Ectodermal cell (in vitro differentiated cells): Measurements from ENCODE around the gene TMEM178B.

Source experiments
- H3K27ac ChIP-seq: 2 replicates; pipeline ENCODE4 v1.7.0; 2013; ENCODE audit warnings: mild to moderate bottlenecking, low read depth, low read length; ENCODE audit not compliant: insufficient read depth, poor library complexity, severe bottlenecking
- H3K27me3 ChIP-seq: 2 replicates; pipeline ENCODE4 v1.7.0; 2013; ENCODE audit warnings: mild to moderate bottlenecking, low read length; ENCODE audit not compliant: insufficient read depth, control insufficient read depth, poor library complexity, severe bottlenecking
- H3K36me3 ChIP-seq: one replicate; pipeline ENCODE4 v1.7.0; 2013; ENCODE audit warnings: low read length; ENCODE audit not compliant: control insufficient read depth, insufficient read depth
- H3K4me1 ChIP-seq: one replicate; pipeline ENCODE4 v1.7.0; 2013; ENCODE audit warnings: low read length; ENCODE audit not compliant: control insufficient read depth, insufficient read depth
- H3K4me3 ChIP-seq: 2 replicates; pipeline ENCODE4 v1.7.0; 2013; ENCODE audit warnings: low read depth, low read length, control low read depth; ENCODE audit not compliant: insufficient read depth
- H3K9me3 ChIP-seq: 2 replicates; pipeline ENCODE4 v1.7.0; 2013; ENCODE audit warnings: mild to moderate bottlenecking, low read length, moderate library complexity; ENCODE audit not compliant: control insufficient read depth
- WGBS, 2 experiments: methylation state at CpG; one replicate each; pipeline ENCODE4 v1.1.7; 2013; ENCODE audit warnings: missing lambda C conversion rate in 2 of 2; 5-methylcytosine and 5-hydroxymethylcytosine counted together

TMEM178B gene

GRCh38 chr7:141462958-141463357, 389.1 kb downstream of the TMEM178B start:
- no peaks in the 10 kb centered on the region for H3K9me3 ChIP-seq
- whole genome bisulfite sequencing, 2 experiments, result 89 to 96% methylated on average over 4 of the region's 4 CpGs
- H3K4me1 ChIP-seq, result peaks cover 16% of the 10 kb centered on the region
- no peaks in the 10 kb centered on the region for H3K36me3 ChIP-seq
- no peak overlapping the region for H3K4me3 ChIP-seq
- no peak overlapping the region for H3K27ac ChIP-seq
- no peaks in the 10 kb centered on the region for H3K27me3 ChIP-seq

- Histone ChIP-seq H3K4me3 (no peak overlapping the region), H3K4me1 (peaks cover 16% of the 10 kb centered on the region), H3K27me3 (no peaks in the 10 kb centered on the region), H3K36me3 (no peaks in the 10 kb centered on the region), H3K9me3 (no peaks in the 10 kb centered on the region), H3K27ac (no peak overlapping the region)
- WGBS, 2 experiments, result 80 to 87% methylated on average over 8 of the region's 8 CpGs
Observed at GRCh38 chr7:141463986-141464385, 390.1 kb downstream of the TMEM178B start.

GRCh38 chr7:141464551-141464950, 390.7 kb downstream of the TMEM178B start:
- H3K27ac ChIP-seq, result no peak overlapping the region
- 87 to 95% methylated on average over 2 of the region's 2 CpGs for WGBS, 2 experiments
- no peak overlapping the region for H3K4me3 ChIP-seq
- no peaks in the 10 kb centered on the region for H3K36me3 ChIP-seq
- H3K27me3 ChIP-seq, result no peaks in the 10 kb centered on the region
- peaks cover 16% of the 10 kb centered on the region for H3K4me1 ChIP-seq
- H3K9me3 ChIP-seq, result no peaks in the 10 kb centered on the region

GRCh38 chr7:141466151-141466904, 392.5 kb downstream of the TMEM178B start:
- Histone ChIP-seq H3K27me3 (no peaks in the 10 kb centered on the region), H3K9me3 (no peaks in the 10 kb centered on the region), H3K27ac (no peak overlapping the region), H3K4me1 (peaks cover 7% of the 10 kb centered on the region), H3K36me3 (no peaks in the 10 kb centered on the region), H3K4me3 (no peak overlapping the region)
- WGBS, 2 experiments, result 93 to 98% methylated on average over 4 of the region's 4 CpGs

GRCh38 chr7:141468341-141468740, 394.5 kb downstream of the TMEM178B start:
- H3K27ac ChIP-seq, result no peak overlapping the region
- H3K36me3 ChIP-seq, result no peaks in the 10 kb centered on the region
- H3K27me3 ChIP-seq, result no peaks in the 10 kb centered on the region
- H3K9me3 ChIP-seq, result no peaks in the 10 kb centered on the region
- 94 to 98% methylated on average over 5 of the region's 5 CpGs for WGBS, 2 experiments
- H3K4me3 ChIP-seq, result no peak overlapping the region
- no peaks in the 10 kb centered on the region for H3K4me1 ChIP-seq

DNA sequence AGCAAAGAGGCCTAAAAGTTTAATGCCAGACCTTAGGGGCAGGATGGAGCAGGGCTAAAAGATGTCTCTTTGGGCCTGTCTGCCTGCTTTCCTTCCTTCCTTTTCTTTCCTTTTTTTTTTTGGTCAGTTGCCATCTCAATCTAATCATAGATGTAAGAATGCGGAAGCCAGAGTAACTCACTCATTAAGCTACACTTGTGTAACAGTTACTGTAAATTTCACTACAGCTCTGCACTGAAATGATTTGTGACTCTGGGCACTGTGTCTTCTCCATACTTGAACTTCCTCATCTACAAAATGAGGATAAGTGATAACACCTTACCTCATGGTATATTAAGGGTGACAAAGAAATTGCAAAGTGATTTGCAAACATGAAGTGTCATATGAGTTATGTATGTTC, 401.8 kb downstream of the TMEM178B start:
- WGBS, 2 experiments, result 90 to 92% methylated on average over 1 of the region's 1 CpG
- Histone ChIP-seq H3K4me3 (no peak overlapping the region), H3K27ac (no peak overlapping the region), H3K4me1 (no peaks in the 10 kb centered on the region), H3K36me3 (no peaks in the 10 kb centered on the region), H3K9me3 (no peaks in the 10 kb centered on the region), H3K27me3 (no peaks in the 10 kb centered on the region)

DNA sequence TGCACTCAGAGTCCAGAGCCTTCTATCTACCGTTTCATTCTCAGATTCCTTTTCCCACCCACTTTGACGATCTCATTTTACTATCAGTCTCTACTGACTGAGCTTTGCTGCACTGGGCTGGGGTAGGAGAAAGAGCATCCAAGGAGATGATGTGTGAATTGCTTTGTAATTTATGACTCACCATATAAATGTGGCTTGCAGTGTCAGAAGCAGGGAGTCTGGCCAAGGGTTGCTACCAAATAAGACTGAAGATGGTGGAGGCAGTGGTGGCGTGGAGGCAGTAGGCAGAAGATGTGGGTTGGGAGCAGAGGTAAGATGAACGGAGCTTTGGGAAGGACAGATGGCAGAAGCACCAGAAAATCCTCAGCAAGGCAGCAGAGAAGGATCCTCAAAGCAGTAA, 404.0 kb downstream of the TMEM178B start:
- H3K4me3 ChIP-seq, result no peak overlapping the region
- WGBS, 2 experiments, result 96% methylated on average over 4 of the region's 4 CpGs
- no peaks in the 10 kb centered on the region for H3K4me1 ChIP-seq
- H3K36me3 ChIP-seq, result no peaks in the 10 kb centered on the region
- H3K27ac ChIP-seq, result no peak overlapping the region
- H3K27me3 ChIP-seq, result no peaks in the 10 kb centered on the region
- no peaks in the 10 kb centered on the region for H3K9me3 ChIP-seq

DNA sequence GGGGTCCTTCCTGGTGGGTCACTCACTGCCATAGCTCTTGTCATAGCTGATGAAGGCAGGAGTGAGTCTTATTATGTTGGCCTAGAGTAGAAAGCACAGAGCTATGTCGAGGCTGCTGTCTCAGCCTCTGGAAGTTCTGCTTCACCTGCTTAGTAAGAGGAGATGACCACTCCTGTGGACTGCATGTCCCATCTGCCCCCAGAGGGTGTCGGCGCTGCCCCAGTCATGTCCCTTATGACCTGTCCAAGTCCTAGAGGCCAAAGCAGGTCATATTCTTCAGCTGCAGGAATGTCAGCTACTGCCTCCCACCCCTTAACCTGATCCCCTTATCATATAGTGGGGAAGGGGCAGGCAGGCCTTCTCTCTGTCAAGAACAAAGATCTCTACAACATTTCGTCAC, 405.0 kb downstream of the TMEM178B start:
- 92 to 96% methylated on average over 3 to 4 of the region's 4 CpGs for WGBS, 2 experiments
- Histone ChIP-seq H3K4me1 (no peaks in the 10 kb centered on the region), H3K36me3 (no peaks in the 10 kb centered on the region), H3K27ac (no peak overlapping the region), H3K9me3 (no peaks in the 10 kb centered on the region), H3K4me3 (no peak overlapping the region), H3K27me3 (no peaks in the 10 kb centered on the region)

DNA sequence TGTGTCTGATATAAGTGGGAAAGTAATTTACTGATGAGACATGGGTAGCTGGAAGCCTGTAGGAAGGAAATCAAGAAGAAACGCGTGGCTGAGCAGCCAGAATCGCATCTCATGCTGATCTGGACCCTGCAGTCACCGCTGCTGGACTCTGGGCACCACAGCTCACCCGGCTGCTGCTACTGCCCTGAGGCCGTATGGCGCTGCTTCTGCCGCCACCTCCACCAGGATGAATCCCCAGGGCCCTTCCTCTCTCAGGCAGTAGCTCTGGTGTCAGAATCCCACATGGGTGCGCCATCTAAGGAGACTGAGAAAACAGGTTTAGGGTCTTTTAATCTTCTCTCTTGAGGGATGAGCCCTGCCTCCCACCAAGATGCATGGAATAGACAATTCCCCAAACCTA, 407.1 kb downstream of the TMEM178B start:
- Histone ChIP-seq H3K27ac (no peak overlapping the region), H3K4me3 (no peak overlapping the region), H3K9me3 (no peaks in the 10 kb centered on the region), H3K27me3 (no peaks in the 10 kb centered on the region), H3K4me1 (no peaks in the 10 kb centered on the region), H3K36me3 (no peaks in the 10 kb centered on the region)
- WGBS, 2 experiments, result 92 to 95% methylated on average over 9 of the region's 9 CpGs

GRCh38 chr7:141481971-141482370, 408.1 kb downstream of the TMEM178B start:
- Histone ChIP-seq H3K9me3 (no peaks in the 10 kb centered on the region), H3K4me3 (no peak overlapping the region), H3K4me1 (no peaks in the 10 kb centered on the region), H3K36me3 (no peaks in the 10 kb centered on the region), H3K27ac (no peak overlapping the region), H3K27me3 (no peaks in the 10 kb centered on the region)
- WGBS, 2 experiments, result 91 to 95% methylated on average over 5 of the region's 5 CpGs
